IPS DF 6.9 (cell line): ENCODE results near the gene CMKLR1.

Source experiments
- DNase-seq: peaks from one replicate; pipeline ENCODE4 v3.0.0-alpha.2; 2013; ENCODE audit warnings: low read depth, low spot score
- H3K27ac ChIP-seq: one replicate; pipeline ENCODE4 v1.5.1; 2013; ENCODE audit warnings: low read length, control low read depth
- H3K27me3 ChIP-seq: 2 replicates; pipeline ENCODE4 v1.6.1; 2013; ENCODE audit warnings: mild to moderate bottlenecking, low read length; ENCODE audit not compliant: control insufficient read depth, insufficient read depth
- H3K36me3 ChIP-seq: 2 replicates; pipeline ENCODE4 v1.6.1; 2013; ENCODE audit warnings: low read length; ENCODE audit not compliant: control insufficient read depth, insufficient read depth
- H3K4me1 ChIP-seq: 2 replicates; pipeline ENCODE4 v1.6.1; 2013; ENCODE audit warnings: low read length; ENCODE audit not compliant: control insufficient read depth, insufficient read depth
- H3K4me3 ChIP-seq: 2 replicates; pipeline ENCODE4 v1.5.1; 2013; ENCODE audit warnings: mild to moderate bottlenecking, low read length
- H3K9me3 ChIP-seq: 2 replicates; pipeline ENCODE4 v1.6.1; 2013; ENCODE audit warnings: low read length, inconsistent platforms; ENCODE audit not compliant: control insufficient read depth, insufficient read depth
- WGBS: extraction: QIAGEN DNeasy Blood & Tissue Kit; methylation state at CpG from one replicate; pipeline ENCODE4 v1.1.7; 2013; ENCODE audit warnings: mixed read lengths, missing lambda C conversion rate; ENCODE audit not compliant: insufficient read length, insufficient coverage; 5-methylcytosine and 5-hydroxymethylcytosine counted together

Gene CMKLR1

GRCh38 chr12:108265505-108265904 lies 73.6 kb downstream of the CMKLR1 start:
- no peak overlapping the region for H3K27ac ChIP-seq
- no peaks in the 10 kb centered on the region for H3K36me3 ChIP-seq
- DNase-seq, result no peak
- H3K9me3 ChIP-seq, result no peaks in the 10 kb centered on the region
- WGBS, result no CpG with 5 or more reads among the region's 1 CpG
- no peak overlapping the region for H3K4me3 ChIP-seq
- H3K4me1 ChIP-seq, result no peaks in the 10 kb centered on the region
- H3K27me3 ChIP-seq, result no peaks in the 10 kb centered on the region

GRCh38 chr12:108260969-108261368 lies 78.1 kb downstream of the CMKLR1 start:
- no peak for DNase-seq
- no peaks in the 10 kb centered on the region for H3K27me3 ChIP-seq
- H3K36me3 ChIP-seq, result no peaks in the 10 kb centered on the region

GRCh38 chr12:108260039-108260438 lies 79.1 kb downstream of the CMKLR1 start:
- H3K27me3 ChIP-seq, result no peaks in the 10 kb centered on the region
- no peak overlapping the region for H3K27ac ChIP-seq
- H3K9me3 ChIP-seq, result no peaks in the 10 kb centered on the region
- no peak overlapping the region for H3K4me3 ChIP-seq
- no peaks in the 10 kb centered on the region for H3K36me3 ChIP-seq
- no peaks in the 10 kb centered on the region for H3K4me1 ChIP-seq
- DNase-seq, result no peak
- WGBS, result no CpG with 5 or more reads among the region's 3 CpGs

More at GRCh38 chr12:108260969-108261368, 78.1 kb downstream of the CMKLR1 start:
- H3K4me1 ChIP-seq, result no peaks in the 10 kb centered on the region
- no peak overlapping the region for H3K4me3 ChIP-seq
- H3K27ac ChIP-seq, result no peak overlapping the region
- H3K9me3 ChIP-seq, result no peaks in the 10 kb centered on the region

- H3K36me3 ChIP-seq, result no peaks in the 10 kb centered on the region
- H3K9me3 ChIP-seq, result no peaks in the 10 kb centered on the region
- no peak for DNase-seq
- no peaks in the 10 kb centered on the region for H3K4me1 ChIP-seq
- WGBS, result no CpG with 5 or more reads among the region's 4 CpGs
- H3K27me3 ChIP-seq, result no peaks in the 10 kb centered on the region
- H3K4me3 ChIP-seq, result no peak overlapping the region
- H3K27ac ChIP-seq, result no peak overlapping the region
Measured at GRCh38 chr12:108257610-108258106, 81.5 kb downstream of the CMKLR1 start.

- no peak overlapping the region for H3K27ac ChIP-seq
- WGBS, result no CpG with 5 or more reads among the region's 3 CpGs
- no peak for DNase-seq
Measured at GRCh38 chr12:108257004-108257403, 82.1 kb downstream of the CMKLR1 start.

GRCh38 chr12:108255252-108255602 lies 83.9 kb downstream of the CMKLR1 start:
- no peaks in the 10 kb centered on the region for H3K36me3 ChIP-seq
- no peak overlapping the region for H3K27ac ChIP-seq
- no CpG with 5 or more reads among the region's 3 CpGs for WGBS
- H3K27me3 ChIP-seq, result no peaks in the 10 kb centered on the region
- H3K4me1 ChIP-seq, result no peaks in the 10 kb centered on the region
- no peaks in the 10 kb centered on the region for H3K9me3 ChIP-seq
- no peak for DNase-seq
- H3K4me3 ChIP-seq, result no peak overlapping the region

More at GRCh38 chr12:108257004-108257403, 82.1 kb downstream of the CMKLR1 start:
- Histone ChIP-seq H3K27me3 (no peaks in the 10 kb centered on the region), H3K4me3 (no peak overlapping the region), H3K36me3 (no peaks in the 10 kb centered on the region), H3K4me1 (no peaks in the 10 kb centered on the region), H3K9me3 (no peaks in the 10 kb centered on the region)

GRCh38 chr12:108254517-108255251 lies 84.4 kb downstream of the CMKLR1 start:
- WGBS, result no CpG with 5 or more reads among the region's 13 CpGs
- Histone ChIP-seq H3K9me3 (no peaks in the 10 kb centered on the region), H3K4me1 (no peaks in the 10 kb centered on the region), H3K27me3 (no peaks in the 10 kb centered on the region), H3K4me3 (no peak overlapping the region), H3K27ac (no peak overlapping the region), H3K36me3 (no peaks in the 10 kb centered on the region)
- DNase-seq, result no peak

GRCh38 chr12:108254030-108254429 lies 85.1 kb downstream of the CMKLR1 start:
- H3K9me3 ChIP-seq, result no peaks in the 10 kb centered on the region
- DNase-seq, result no peak
- no peak overlapping the region for H3K4me3 ChIP-seq
- no peaks in the 10 kb centered on the region for H3K4me1 ChIP-seq
- H3K36me3 ChIP-seq, result no peaks in the 10 kb centered on the region
- H3K27ac ChIP-seq, result no peak overlapping the region
- no peaks in the 10 kb centered on the region for H3K27me3 ChIP-seq
- WGBS, result no CpG with 5 or more reads among the region's 5 CpGs

- no peak for DNase-seq
- no CpG with 5 or more reads among the region's 4 CpGs for WGBS
Measured at GRCh38 chr12:108253540-108253939, 85.6 kb downstream of the CMKLR1 start.

GRCh38 chr12:108252523-108252922 lies 86.6 kb downstream of the CMKLR1 start:
- H3K27ac ChIP-seq, result no peak overlapping the region
- H3K4me1 ChIP-seq, result no peaks in the 10 kb centered on the region
- no peak overlapping the region for H3K4me3 ChIP-seq
- H3K36me3 ChIP-seq, result no peaks in the 10 kb centered on the region
- H3K9me3 ChIP-seq, result no peaks in the 10 kb centered on the region
- DNase-seq, result no peak
- WGBS, result no CpG with 5 or more reads among the region's 7 CpGs
- H3K27me3 ChIP-seq, result no peaks in the 10 kb centered on the region

More at GRCh38 chr12:108253540-108253939, 85.6 kb downstream of the CMKLR1 start:
- no peak overlapping the region for H3K27ac ChIP-seq
- H3K27me3 ChIP-seq, result no peaks in the 10 kb centered on the region
- H3K9me3 ChIP-seq, result no peaks in the 10 kb centered on the region
- no peaks in the 10 kb centered on the region for H3K4me1 ChIP-seq
- H3K4me3 ChIP-seq, result no peak overlapping the region
- no peaks in the 10 kb centered on the region for H3K36me3 ChIP-seq

GRCh38 chr12:108248011-108248410 lies 91.1 kb downstream of the CMKLR1 start:
- no peaks in the 10 kb centered on the region for H3K36me3 ChIP-seq
- H3K27ac ChIP-seq, result no peak overlapping the region
- no CpG with 5 or more reads among the region's 13 CpGs for WGBS
- H3K4me1 ChIP-seq, result no peaks in the 10 kb centered on the region
- no peak overlapping the region for H3K4me3 ChIP-seq
- DNase-seq, result no peak
- H3K27me3 ChIP-seq, result no peaks in the 10 kb centered on the region
- no peaks in the 10 kb centered on the region for H3K9me3 ChIP-seq
